Islet of Langerhans (tissue), 1 donor: ENCODE measurements around the gene FNTB.
A peak's percentile ranks its signal among the peaks of the same experiment; 100 is the strongest.

Experiments
- FAIRE-seq: peaks from one replicate; lab custom pipeline; 2011; peaks lifted over from hg19 to GRCh38; lab: Jason Lieb, UNC

The FNTB gene, protein sequence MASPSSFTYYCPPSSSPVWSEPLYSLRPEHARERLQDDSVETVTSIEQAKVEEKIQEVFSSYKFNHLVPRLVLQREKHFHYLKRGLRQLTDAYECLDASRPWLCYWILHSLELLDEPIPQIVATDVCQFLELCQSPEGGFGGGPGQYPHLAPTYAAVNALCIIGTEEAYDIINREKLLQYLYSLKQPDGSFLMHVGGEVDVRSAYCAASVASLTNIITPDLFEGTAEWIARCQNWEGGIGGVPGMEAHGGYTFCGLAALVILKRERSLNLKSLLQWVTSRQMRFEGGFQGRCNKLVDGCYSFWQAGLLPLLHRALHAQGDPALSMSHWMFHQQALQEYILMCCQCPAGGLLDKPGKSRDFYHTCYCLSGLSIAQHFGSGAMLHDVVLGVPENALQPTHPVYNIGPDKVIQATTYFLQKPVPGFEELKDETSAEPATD

DNA sequence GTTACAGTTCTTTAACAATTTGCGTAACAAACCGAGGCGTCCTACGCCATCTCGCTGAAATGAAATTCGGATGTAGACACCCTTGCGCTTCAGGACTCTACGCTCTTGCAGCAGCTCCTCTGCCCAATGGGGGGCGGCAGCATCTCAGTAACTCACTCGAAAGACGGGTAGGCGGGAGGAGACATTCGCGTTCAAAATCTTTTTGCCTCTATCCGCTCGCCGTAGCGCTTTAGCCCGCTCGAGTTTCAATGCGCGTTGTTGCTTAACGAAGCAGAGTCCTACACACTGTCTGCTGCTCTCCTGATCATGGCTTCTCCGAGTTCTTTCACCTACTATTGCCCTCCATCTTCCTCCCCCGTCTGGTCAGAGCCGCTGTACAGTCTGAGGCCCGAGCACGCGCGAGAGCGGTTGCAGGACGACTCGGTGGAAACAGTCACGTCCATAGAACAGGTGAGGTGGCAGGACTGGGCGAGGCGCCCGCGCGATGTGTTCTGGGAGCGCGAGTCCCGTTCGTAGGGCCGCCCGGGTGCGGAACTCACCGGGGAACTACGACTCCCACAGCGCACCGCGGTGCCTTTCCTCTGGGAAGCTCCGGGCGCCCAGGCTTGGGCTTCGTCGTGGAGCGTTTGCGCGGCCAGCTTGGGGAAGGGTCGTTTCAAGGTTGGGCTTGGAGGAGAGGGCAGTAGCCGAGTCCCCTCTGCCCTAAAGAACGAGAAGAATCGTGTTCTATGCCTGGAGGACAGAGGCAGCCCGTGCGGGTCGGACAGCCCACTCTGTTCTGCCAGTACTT lies at the start of gene FNTB:
TSS of gene FNTB (plus strand) at position 248 of the 790 bp plus-strand sequence. CDS start at position 307, 59 bp downstream.
- FAIRE-seq, result peak; percentile 73

DNA sequence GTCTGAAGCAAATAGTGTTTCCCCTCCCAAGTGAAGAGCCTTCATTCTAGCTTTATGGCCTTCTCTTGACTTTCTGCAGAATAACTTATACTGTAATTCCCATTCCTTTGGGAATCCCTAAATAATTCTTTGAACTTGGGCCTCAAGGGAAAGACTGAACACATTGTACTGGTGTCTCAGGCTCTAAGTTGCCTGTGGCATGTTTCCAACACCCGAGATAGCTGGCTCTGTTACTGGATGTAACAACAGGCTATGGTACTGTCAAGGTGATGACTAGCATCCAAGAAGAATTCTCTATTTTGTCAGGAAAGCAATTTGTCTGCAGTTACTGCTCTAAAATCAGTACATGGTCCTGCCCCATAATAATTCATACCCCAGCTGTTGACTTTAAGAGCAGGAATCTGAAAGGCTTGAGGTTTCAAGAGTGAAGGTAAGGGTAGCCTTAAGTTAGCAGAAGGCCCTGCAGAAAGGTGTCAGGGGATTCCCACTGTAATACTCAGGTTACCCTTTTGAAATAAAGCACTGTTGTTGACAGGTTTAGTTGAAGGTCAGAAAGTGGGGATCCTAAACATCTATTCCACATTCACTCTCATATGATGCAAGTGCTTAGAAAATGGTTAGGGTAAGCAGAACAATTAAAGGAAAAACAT lies 49.4 kb upstream of the FNTB start:
- no peak for FAIRE-seq

DNA sequence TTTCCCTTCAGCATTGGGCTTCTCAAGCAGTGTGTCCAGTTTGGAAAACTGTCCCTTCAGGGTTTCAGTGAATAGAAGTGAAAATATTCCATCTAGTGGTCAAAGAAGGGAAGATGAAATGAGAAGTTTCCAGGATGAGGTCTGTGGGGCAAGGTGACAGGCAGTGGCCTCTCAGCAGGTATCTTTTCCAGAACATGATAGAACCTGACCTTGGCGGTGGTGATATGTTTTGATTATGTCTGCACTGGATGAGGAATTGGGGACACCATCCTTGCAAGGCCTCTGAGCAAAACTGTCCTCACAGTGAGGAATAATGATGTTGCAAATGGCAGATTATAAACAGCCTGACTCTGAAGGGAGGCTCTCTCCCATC lies 48.9 kb upstream of the FNTB start:
- FAIRE-seq, result no peak

- no peak for FAIRE-seq
Observed at GRCh38 chr14:64938972-64939816, 47.5 kb upstream of the FNTB start.

DNA sequence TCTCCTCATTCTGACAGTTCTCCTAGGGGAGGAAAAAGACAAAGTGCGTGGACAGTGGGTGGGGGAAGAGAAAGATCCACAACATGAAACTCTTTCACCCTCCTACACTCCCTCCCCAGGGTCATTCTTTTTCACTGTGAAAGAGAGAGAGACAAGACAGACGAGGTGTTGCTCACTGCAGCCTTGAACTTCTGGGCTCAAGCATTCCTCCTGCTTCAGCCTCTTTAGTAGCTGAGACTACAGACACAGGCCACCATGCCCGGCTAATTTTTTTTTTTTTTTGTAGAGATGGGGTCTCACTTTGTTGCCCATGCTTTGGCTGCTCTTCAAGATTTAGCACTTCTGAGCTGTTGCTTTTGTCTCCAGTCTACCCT lies 46.9 kb upstream of the FNTB start:
- FAIRE-seq, result no peak

DNA sequence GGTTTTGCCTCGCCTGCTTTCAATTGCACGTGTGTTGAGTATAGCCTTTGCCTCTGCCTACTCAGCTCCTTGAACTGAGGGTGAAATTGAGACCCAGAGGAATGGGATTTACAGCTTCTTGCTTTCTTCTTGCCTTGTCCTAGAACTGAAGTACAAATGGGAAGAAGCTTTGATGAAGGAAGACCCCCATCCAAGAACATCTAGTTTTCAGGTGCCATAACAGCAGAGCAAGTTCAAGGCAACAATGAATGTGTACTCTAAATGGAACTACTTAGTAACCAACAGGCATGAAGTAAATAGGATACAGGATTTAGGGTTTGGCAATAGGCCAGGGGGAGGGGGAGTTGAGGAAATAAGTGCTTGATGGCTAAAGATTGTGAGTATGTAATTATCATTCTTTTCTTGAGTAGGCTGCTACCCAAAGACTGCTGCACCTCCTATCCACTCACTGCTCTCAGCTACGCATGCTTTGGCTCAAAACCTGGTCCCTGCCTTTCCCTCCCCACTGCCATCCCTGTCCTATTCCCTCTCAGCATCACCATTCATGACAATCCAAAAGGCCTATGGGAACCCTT lies 46.3 kb upstream of the FNTB start:
- FAIRE-seq, result no peak

- peak; percentile 80 for FAIRE-seq
Observed at GRCh38 chr14:64942531-64943111, 44.1 kb upstream of the FNTB start, which contains the start of gene GPX2. TSS of gene GPX2 (minus strand) at chr14:64942745. CDS start at chr14:64942726, 19 bp downstream.

DNA sequence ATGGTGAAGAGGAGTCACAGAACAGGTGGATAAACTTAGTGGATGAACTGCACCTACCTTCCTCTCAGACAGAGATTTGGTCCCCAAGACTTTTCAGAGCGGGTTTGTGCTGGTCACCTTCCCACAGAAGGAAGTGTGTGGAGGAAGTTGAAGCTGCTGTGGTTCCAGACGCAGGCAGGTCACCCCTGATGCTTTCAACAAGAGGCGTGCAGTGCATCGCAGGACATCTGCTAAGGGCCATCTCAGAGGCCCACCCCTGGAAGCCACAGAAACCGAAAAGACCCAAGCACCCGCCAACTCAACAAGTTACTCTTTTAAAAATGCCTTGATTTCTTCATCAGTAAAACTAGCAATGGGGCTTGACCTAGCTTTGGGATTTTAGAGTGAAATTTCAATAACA lies 43.1 kb upstream of the FNTB start:
- FAIRE-seq, result no peak

DNA sequence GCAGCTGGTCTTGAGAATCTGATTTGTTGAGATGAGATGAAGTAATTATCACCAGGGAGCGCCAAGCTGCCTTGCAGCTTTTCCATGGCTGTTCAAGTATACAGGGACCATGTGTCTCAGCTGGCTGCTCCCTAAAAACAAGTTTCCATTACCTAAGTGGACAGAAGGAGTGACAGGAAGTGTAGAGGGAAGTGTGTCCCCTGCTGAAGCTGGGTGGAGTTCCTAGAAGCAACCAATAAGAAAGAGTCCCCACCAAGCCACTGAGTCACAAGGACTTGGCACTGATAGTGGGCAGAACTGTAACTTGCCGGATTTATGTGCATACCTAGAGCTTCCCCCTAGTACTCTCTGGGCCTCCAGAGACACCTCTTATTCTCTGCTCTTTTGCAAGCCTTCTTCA lies 42.7 kb upstream of the FNTB start:
- FAIRE-seq, result no peak

DNA sequence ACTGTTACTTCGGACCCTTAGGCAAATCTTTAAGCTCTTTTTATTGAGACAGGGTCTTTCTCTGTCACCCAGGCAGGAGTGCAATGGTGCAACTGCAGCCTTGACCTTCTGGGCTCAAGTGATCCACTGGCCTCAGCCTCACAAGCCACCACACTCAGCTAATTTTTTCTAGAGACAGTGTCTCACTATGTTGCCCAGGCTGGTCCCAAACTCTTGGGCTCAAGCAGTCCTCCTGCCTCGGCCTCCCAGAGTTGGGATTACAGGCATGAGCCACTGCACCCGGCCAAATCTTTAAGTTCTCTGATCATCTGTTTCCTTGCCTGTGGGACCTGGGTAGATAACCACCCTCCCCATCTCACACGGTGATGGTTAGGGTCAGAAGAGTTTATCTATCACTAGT lies 41.8 kb upstream of the FNTB start:
- FAIRE-seq, result no peak

DNA sequence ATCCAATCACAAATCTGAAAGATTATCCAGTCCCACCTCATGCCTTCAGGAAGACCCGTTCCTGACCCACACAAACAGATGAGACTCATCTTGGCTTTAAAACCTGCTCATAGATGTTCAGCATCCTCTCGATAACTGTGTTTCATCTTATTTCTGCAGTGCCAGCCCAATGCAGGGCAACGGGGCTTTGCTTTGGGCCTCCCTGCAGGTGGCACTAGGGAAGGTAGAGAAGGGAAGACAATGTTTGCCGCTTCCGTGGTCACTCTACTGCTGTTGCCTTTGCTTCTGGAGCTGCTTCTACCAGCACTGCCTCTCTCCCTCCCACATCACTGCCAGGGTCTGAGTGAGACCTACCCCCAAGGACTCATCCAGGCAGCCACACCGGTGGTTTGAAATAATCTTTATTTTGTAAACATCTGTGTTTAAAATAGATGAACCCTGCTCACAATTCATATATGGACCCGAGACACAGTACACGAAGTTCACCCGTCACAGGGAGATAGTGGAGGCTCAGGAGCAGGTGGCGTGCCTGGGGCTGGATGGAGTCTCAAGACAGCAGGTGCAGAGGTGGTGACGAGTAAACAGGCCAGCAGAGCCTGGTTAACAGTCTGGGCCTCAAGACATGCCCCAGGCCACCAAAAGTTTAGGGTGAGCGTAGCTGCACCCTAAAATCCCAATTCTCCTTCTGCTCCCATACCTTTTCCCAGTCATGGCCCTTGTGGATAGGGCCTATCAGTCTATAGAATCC lies 41.1 kb upstream of the FNTB start:
- no peak for FAIRE-seq

- FAIRE-seq, result no peak
Observed at GRCh38 chr14:64946310-64947045, 40.2 kb upstream of the FNTB start.

DNA sequence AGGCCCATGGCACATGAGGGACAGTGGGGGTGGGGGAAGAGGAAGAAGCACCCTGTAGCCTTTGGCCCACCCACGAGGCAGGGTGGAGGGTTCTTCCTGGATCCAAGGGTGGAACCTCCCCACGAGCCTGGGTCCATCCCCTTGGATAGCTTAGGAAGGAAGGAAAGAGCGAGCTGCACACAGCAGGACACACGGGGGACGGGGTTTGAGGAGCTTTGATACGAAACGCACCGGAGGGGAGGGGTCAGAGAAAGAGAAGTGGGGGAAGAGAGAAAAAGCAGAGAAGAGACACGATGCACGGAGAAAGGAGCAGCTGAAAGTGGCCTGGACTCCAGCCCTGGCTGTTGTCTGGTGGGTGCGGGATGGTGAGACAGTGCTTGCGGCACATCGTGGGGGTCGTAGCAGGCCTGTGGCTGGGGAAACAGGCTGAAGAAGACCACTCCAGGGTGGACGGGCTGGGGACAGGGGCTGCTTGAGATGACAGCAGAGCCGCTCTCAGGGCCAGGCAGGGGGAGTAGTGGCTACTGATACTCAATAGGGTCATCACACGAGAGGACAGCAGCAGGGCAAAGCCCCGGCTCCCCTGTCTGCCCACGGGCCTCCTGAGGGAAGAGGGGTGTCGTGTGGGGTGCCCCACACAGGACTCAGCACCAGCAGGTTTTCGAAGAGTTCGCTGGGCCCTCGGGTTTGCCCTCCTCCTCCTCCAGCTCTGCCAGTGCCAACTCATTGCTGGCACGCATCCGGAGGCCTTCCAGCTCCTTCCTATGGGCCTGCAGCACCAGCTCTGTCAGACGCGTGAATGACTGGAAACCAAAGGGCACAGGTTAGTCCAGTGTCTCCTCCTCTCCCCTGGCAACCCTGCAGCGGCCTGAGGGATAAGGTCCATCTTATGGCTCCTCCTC lies 38.7 kb upstream of the FNTB start:
- FAIRE-seq, result no peak

DNA sequence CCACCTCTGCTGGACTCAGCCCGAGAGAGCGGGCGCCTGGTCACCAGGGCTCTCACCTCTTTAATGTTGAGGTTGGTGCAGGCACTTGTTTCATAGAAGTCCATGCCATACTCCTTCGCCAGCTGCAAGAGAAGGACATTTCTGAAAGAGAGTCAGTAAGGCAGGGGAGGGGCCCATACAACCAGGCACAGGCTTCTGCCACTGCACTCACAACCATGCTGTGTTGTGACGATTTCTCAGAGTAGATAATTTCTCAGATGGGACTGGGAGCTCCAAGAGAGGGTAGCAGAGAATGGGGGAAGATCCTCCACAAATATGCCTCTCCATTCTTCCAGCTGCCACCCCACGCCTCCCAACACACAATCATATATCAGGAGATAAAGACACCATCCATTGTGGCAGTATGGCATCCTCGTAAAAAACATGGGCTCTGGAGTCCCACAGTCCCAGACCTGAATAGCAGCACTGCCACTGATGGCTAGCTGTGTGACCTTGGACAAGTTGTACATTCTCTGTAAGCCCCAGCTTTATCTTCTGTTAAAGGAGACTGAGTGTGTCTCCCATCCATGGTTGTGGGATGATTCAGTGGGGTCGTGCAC lies 38.0 kb upstream of the FNTB start:
- FAIRE-seq, result no peak

GRCh38 chr14:64950889-64951288 lies 35.8 kb upstream of the FNTB start:
- FAIRE-seq, result no peak

DNA sequence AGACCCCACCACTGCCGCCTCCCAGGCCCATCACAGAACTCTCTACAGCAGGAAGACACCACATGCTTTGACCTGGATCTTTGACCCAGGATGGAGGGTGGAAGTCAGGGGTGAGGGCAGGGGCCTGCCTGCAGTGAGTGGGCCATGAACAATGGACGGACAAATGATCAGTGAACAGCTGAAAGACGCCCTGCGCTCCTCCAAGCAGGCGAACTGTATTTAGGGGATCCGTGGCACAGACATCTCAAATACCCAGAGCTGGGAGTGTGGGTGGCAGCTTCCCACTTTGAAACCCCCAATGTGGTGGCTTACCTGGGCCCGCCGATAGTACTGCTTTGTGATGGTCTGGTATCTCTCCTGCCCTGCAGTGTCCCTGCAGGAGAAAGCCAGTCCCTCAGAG lies 35.4 kb upstream of the FNTB start:
- no peak for FAIRE-seq

DNA sequence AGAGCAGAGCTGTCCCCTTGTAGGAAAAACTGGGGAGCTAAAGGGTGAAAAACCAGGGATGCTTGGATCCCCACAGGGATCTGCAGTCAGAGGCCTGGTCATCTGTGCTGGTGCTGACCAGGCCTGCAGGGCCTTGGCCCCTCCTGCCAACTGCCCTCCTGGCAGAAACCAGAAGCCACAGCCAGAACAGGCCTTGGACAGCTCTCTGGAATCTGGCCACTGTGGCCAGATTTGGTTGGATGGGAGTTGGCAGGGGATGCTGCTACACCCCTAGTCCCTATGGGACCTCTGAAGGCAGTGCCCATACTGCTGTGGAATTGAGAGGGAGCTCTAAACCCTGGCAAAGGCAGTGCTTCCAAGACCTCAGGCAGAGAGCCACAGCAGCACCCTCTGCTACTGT lies 35.0 kb upstream of the FNTB start:
- FAIRE-seq, result no peak

- no peak for FAIRE-seq
Observed at GRCh38 chr14:64952598-64953309, 33.9 kb upstream of the FNTB start.
